Mammary epithelial cell (primary cell): ENCODE data around the gene LAG3.

Experiments used
- EZH2 ChIP-seq: IDR thresholded peaks from 2 replicates; pipeline ENCODE4 v1.6.1; 2012; ENCODE audit warnings: low read length, inconsistent platforms, borderline replicate concordance
- TF ChIP-seq, protein P1 (sequence below), 2 donors: IDR thresholded peaks in 1 of 2; conservative IDR thresholded peaks in 1 of 2; 2 replicates each; pipeline ENCODE4 v1.5.1; 2011 to 2012; ENCODE audit warnings: inconsistent platforms in 2 of 2, low read length in 2 of 2, mild to moderate bottlenecking in 2 of 2, control low read depth in 1 of 2, low read depth in 1 of 2; ENCODE audit not compliant: insufficient read depth in 1 of 2; ENCODE audit errors: extremely low read depth in 1 of 2

DNA sequence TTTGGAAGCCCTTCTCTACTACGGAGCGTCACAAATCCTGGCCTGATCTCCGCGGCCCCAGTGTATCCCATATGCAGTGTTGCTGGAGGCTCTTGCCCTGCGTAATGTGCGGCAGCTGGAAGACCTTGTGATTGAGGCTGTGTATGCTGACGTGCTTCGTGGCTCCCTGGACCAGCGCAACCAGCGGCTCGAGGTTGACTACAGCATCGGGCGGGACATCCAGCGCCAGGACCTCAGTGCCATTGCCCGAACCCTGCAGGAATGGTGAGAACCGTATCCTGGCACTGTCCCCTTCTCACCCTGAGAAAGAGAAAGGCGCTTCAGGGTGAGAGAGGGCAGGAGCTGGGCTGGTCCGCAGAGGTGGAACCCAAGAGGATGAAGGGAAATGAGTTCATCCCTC lies 43.1 kb upstream of the LAG3 start:
- TF ChIP-seq, protein P1, sequence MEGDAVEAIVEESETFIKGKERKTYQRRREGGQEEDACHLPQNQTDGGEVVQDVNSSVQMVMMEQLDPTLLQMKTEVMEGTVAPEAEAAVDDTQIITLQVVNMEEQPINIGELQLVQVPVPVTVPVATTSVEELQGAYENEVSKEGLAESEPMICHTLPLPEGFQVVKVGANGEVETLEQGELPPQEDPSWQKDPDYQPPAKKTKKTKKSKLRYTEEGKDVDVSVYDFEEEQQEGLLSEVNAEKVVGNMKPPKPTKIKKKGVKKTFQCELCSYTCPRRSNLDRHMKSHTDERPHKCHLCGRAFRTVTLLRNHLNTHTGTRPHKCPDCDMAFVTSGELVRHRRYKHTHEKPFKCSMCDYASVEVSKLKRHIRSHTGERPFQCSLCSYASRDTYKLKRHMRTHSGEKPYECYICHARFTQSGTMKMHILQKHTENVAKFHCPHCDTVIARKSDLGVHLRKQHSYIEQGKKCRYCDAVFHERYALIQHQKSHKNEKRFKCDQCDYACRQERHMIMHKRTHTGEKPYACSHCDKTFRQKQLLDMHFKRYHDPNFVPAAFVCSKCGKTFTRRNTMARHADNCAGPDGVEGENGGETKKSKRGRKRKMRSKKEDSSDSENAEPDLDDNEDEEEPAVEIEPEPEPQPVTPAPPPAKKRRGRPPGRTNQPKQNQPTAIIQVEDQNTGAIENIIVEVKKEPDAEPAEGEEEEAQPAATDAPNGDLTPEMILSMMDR (conservative IDR thresholded peaks at IDR 0.05 in 1 of 2, IDR thresholded peaks at IDR 0.05 in 1 of 2; ENCODE audit: extremely low read depth in 1 of 2, insufficient read depth in 1 of 2, low read depth in 1 of 2, low read length in 2 of 2): no peak
- no peak for TF ChIP-seq EZH2
